BLaER1 (cell line): ENCODE data around the gene PDZD7.

Experiments
- H3K27ac ChIP-seq: shearing (Covaris generic); formaldehyde crosslinking; 2 replicates; pipeline ENCODE4 v1.8.1; 2022
- H3K27me3 ChIP-seq: shearing (Covaris generic); formaldehyde crosslinking; 2 replicates; pipeline ENCODE4 v1.8.1; 2022
- H3K36me3 ChIP-seq: shearing (Covaris generic); formaldehyde crosslinking; 2 replicates; pipeline ENCODE4 v1.8.1; 2022
- H3K4me1 ChIP-seq: shearing (Covaris generic); formaldehyde crosslinking; 2 replicates; pipeline ENCODE4 v1.8.1; 2022
- H3K4me2 ChIP-seq: shearing (Covaris generic); formaldehyde crosslinking; 2 replicates; pipeline ENCODE4 v1.8.1; 2022
- H3K4me3 ChIP-seq: shearing (Covaris generic); formaldehyde crosslinking; 2 replicates; pipeline ENCODE4 v1.8.1; 2022
- H3K9ac ChIP-seq: shearing (Covaris generic); formaldehyde crosslinking; 2 replicates; pipeline ENCODE4 v1.8.1; 2022
- H3K9me3 ChIP-seq: shearing (Covaris generic); formaldehyde crosslinking; 2 replicates; pipeline ENCODE4 v1.8.1; 2022
- H4K20me1 ChIP-seq: shearing (Covaris generic); formaldehyde crosslinking; 2 replicates; pipeline ENCODE4 v1.8.1; 2022
- Cebpa-rat ChIP-seq: shearing (Covaris generic); IDR thresholded peaks from 2 replicates; pipeline ENCODE4 v1.8.1; 2022

Gene PDZD7

DNA sequence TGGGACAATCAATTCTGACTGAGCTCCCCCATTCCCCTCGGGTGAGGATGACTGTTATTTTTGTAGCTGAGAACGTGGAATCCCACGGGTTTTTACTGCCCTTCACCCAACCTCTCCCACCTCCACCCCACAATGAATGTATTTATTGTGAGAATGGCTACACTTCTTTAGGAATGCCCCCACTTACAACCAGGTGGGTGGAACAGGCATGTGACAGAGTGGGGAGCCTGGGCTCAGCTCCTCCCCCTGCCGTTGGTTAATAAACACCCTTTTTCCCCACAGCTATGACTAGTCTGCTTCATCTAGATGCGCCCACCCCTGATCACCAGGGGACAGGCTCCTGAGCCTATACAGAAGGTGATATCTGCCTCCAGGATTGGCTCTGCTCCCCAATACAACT is 45.6 kb downstream of the PDZD7 start:
- Histone ChIP-seq H3K27me3 (no peaks in the 10 kb centered on the region), H3K27ac (no peak overlapping the region), H3K36me3 (peaks cover 76% of the 10 kb centered on the region)

DNA sequence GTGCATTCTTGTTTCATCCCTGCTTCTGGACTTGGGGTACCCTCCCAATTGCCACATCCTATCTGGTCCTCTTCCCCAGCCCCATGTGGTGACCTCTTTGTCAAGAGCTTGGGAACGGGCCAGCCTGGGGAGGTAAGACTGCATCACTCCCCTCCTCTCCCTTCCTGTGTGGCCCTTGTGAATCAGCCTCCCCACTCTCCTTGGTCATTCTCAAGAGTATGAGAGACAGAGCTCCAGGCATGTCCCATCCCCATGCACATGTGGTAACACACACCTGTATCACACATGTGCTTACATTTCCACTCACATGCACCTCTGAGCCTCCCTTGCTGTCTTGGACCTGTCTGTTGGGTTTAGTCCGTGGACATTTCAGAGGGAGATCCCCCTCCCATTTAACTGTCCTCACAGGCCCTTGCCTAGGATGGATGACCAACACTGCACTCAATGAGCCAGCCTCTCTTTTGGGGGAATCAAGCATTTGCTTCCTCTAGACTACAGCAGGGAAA is 46.2 kb downstream of the PDZD7 start:
- Histone ChIP-seq H3K4me3 (no peak overlapping the region), H3K9ac (no peak overlapping the region), H3K27me3 (no peaks in the 10 kb centered on the region), H3K9me3 (no peaks in the 10 kb centered on the region), H3K27ac (no peak overlapping the region), H4K20me1 (peaks cover 43% of the 10 kb centered on the region), H3K4me2 (no peak overlapping the region), H3K4me1 (peaks cover 39% of the 10 kb centered on the region), H3K36me3 (peaks cover 76% of the 10 kb centered on the region)
- no peak for TF ChIP-seq Cebpa-rat

More for the DNA sequence above, 45.6 kb downstream of the PDZD7 start:
- H4K20me1 ChIP-seq = peaks cover 49% of the 10 kb centered on the region
- no peak for TF ChIP-seq Cebpa-rat
- H3K9me3 ChIP-seq = no peaks in the 10 kb centered on the region
- H3K4me1 ChIP-seq = peaks cover 45% of the 10 kb centered on the region
- H3K4me3 ChIP-seq = no peak overlapping the region
- H3K4me2 ChIP-seq = no peak overlapping the region
- H3K9ac ChIP-seq = no peak overlapping the region

- no peak for TF ChIP-seq Cebpa-rat
- no peak overlapping the region for H3K27ac ChIP-seq
- H3K4me1 ChIP-seq = peaks cover 32% of the 10 kb centered on the region
- no peaks in the 10 kb centered on the region for H3K9me3 ChIP-seq
- peaks cover 76% of the 10 kb centered on the region for H3K36me3 ChIP-seq
- no peak overlapping the region for H3K4me3 ChIP-seq
- no peaks in the 10 kb centered on the region for H3K27me3 ChIP-seq
- peaks cover 37% of the 10 kb centered on the region for H4K20me1 ChIP-seq
- H3K4me2 ChIP-seq = no peak overlapping the region
- no peak overlapping the region for H3K9ac ChIP-seq
Measured at GRCh38 chr10:100983868-100984671, 46.9 kb downstream of the PDZD7 start.

DNA sequence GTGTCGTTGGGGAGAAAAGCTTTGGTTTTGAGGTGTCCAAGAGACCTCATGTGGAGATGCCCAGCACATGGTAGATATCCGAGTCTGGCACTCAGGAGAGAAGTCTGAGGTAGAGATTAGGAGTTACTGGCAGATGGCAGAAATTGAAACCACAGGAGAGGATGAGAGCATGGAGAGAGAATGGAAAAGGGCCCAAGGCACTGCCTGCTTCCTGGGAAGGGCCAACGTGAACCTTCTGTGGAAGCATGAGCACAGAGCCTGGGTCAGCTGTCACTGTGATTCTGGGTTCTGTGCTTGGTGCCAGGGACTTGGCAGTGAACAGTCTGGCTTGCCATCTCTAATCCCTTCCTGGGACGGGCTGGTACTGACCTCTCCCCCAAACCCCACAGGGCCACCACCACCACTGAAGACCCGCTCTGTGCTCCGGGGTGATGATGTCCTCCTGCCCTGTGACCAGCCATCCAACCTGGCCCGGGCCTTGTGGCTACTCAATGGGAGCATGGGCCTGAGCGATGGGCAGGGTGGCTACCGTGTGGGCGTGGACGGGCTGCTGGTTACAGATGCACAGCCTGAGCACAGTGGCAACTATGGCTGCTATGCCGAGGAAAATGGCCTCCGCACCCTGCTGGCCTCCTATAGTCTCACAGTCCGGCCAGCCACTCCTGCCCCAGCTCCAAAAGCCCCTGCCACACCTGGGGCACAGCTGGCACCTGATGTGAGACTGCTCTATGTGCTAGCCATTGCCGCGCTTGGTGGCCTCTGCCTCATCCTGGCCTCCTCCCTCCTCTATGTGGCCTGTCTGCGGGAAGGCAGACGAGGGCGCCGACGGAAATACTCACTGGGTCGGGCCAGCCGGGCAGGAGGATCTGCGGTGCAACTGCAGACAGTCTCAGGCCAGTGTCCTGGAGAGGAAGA is 47.8 kb downstream of the PDZD7 start:
- H3K36me3 ChIP-seq = peaks cover 79% of the 10 kb centered on the region
- no peak overlapping the region for H3K4me3 ChIP-seq
- no peak overlapping the region for H3K27ac ChIP-seq
- no peak overlapping the region for H3K4me2 ChIP-seq
- H3K9me3 ChIP-seq = no peaks in the 10 kb centered on the region
- peaks cover 28% of the 10 kb centered on the region; the same call in 1 of the 2 replicates for H4K20me1 ChIP-seq
- peaks cover 23% of the 10 kb centered on the region for H3K4me1 ChIP-seq
- H3K27me3 ChIP-seq = no peaks in the 10 kb centered on the region
- TF ChIP-seq Cebpa-rat = no peak
- H3K9ac ChIP-seq = no peak overlapping the region

GRCh38 chr10:100981178-100981772 is 49.7 kb downstream of the PDZD7 start:
- H3K9me3 ChIP-seq = no peaks in the 10 kb centered on the region

GRCh38 chr10:100980711-100981110 is 50.2 kb downstream of the PDZD7 start:
- no peaks in the 10 kb centered on the region for H3K9me3 ChIP-seq
- peaks cover 82% of the 10 kb centered on the region for H3K36me3 ChIP-seq
- H3K27ac ChIP-seq = no peak overlapping the region
- H3K9ac ChIP-seq = no peak overlapping the region
- H3K4me3 ChIP-seq = no peak overlapping the region
- no peak overlapping the region for H3K4me2 ChIP-seq
- peaks cover 6% of the 10 kb centered on the region for H3K4me1 ChIP-seq
- TF ChIP-seq Cebpa-rat = no peak
- H3K27me3 ChIP-seq = no peaks in the 10 kb centered on the region
- H4K20me1 ChIP-seq = peaks cover 23% of the 10 kb centered on the region

More at GRCh38 chr10:100981178-100981772, 49.7 kb downstream of the PDZD7 start:
- H3K4me1 ChIP-seq = peaks cover 12% of the 10 kb centered on the region
- H3K36me3 ChIP-seq = peaks cover 87% of the 10 kb centered on the region
- H3K4me2 ChIP-seq = no peak overlapping the region
- peaks cover 29% of the 10 kb centered on the region for H4K20me1 ChIP-seq
- no peaks in the 10 kb centered on the region for H3K27me3 ChIP-seq
- no peak for TF ChIP-seq Cebpa-rat
- no peak overlapping the region for H3K9ac ChIP-seq
- no peak overlapping the region for H3K27ac ChIP-seq
- H3K4me3 ChIP-seq = no peak overlapping the region

GRCh38 chr10:100980311-100980710 is 50.6 kb downstream of the PDZD7 start:
- Histone ChIP-seq H3K36me3 (peaks cover 78% of the 10 kb centered on the region), H3K4me2 (no peak overlapping the region), H3K4me1 (peaks cover 2% of the 10 kb centered on the region; the same call in 1 of the 2 replicates), H3K27me3 (no peaks in the 10 kb centered on the region), H3K9ac (no peak overlapping the region), H3K9me3 (no peaks in the 10 kb centered on the region), H3K27ac (no peak overlapping the region), H4K20me1 (peaks cover 19% of the 10 kb centered on the region), H3K4me3 (no peak overlapping the region)
- no peak for TF ChIP-seq Cebpa-rat

DNA sequence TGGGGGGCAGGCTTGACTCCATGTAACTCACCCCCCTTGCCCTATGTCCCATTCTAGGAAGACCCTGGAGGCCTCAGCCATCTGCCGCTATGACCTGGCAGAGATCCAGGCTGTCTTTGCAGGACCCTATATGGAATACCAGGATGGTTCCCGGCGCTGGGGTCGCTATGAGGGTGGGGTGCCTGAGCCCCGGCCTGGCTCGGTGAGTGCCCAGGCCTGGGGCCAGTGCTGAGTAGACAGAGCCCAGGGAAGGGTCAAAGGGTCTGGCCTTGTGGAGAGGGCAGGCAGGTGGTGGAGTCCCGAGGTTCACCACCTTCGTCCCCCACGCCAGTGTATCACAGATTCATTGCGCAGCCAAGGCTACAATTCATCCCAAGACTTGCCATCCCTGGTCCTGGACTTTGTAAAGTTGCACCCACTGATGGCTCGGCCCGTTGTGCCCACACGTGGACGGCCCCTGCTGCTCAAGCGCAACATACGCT is 51.1 kb downstream of the PDZD7 start:
- no peak overlapping the region for H3K9ac ChIP-seq

GRCh38 chr10:100978901-100979195 is 52.1 kb downstream of the PDZD7 start:
- Histone ChIP-seq H3K27ac (no peak overlapping the region), H3K4me1 (no peaks in the 10 kb centered on the region), H3K4me3 (no peak overlapping the region), H4K20me1 (peaks cover 10% of the 10 kb centered on the region), H3K36me3 (peaks cover 63% of the 10 kb centered on the region), H3K9me3 (no peaks in the 10 kb centered on the region), H3K4me2 (no peak overlapping the region), H3K9ac (no peak overlapping the region), H3K27me3 (no peaks in the 10 kb centered on the region)
- no peak for TF ChIP-seq Cebpa-rat

More for the DNA sequence above, 51.1 kb downstream of the PDZD7 start:
- peaks cover 73% of the 10 kb centered on the region for H3K36me3 ChIP-seq
- no peak for TF ChIP-seq Cebpa-rat
- H3K27ac ChIP-seq = no peak overlapping the region
- no peak overlapping the region for H3K4me3 ChIP-seq
- H3K9me3 ChIP-seq = no peaks in the 10 kb centered on the region
- H3K27me3 ChIP-seq = no peaks in the 10 kb centered on the region
- H3K4me2 ChIP-seq = no peak overlapping the region
- H3K4me1 ChIP-seq = no peaks in the 10 kb centered on the region
- H4K20me1 ChIP-seq = peaks cover 14% of the 10 kb centered on the region
